ENCODE results near the gene NXN. TPM values are rescaled to one million over a fixed set of nuclear protein-coding genes. Genes with fewer than 3 reads are reported as not detected.
A peak's percentile ranks its signal among the peaks of the same experiment; 100 is the strongest.

NXN gene
- polyA plus RNA-seq, 1 of the 3 experiments (the other 2 are of a cell fraction), result 23.9 TPM

DNA sequence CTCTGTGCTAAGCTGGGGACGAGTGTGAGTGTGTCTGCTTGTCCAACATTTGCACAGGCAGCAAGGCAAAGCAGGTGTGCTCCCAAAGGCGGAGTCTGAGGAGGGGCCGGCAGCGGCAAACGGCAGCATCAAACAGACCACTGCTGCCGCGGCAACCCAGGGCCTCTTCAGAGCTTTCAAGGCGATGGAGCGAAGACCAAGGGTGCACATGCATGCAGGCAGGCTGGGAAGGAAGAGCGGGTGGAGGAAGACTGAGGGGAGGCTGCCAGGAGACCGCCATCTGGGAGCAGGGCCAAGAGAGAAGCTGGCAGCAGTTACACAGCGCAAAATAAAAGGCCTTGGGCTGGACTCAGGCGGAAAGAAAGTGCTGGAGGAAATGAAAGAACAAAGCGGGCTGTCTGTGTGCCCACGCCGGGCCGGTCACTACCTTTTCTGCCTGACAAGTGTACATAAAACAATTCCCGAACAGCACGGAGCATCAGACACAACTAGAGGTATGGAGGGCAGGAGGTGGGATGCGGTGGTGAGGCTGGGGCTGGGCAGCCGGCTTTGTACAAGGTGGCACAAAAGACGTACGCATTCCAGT is 25.9 kb upstream of the NXN start:
- Histone ChIP-seq H3F3A (replicated peaks; ENCODE audit: insufficient read depth) (peaks cover 41% of the 10 kb centered on the region), H3K36me3 (replicated peaks in 1 of 2; ENCODE audit: control insufficient read depth in 1 of 2, insufficient read depth in 2 of 2, low read length in 1 of 2) (peaks cover 36 to 69% of the 10 kb centered on the region in 2 experiments), H4K20me1 (ENCODE audit: insufficient read depth) (peaks cover 58% of the 10 kb centered on the region), H3K9me3 (no peaks in the 10 kb centered on the region), H3K9ac (no peak overlapping the region), H3K4me3 (ENCODE audit: low read depth in 2 of 2, low read length in 1 of 2) (no peak overlapping the region), H3K79me2 (ENCODE audit: insufficient read depth) (no peaks in the 10 kb centered on the region), H3K27me3 (ENCODE audit: insufficient read depth) (no peaks in the 10 kb centered on the region), H3K4me2 (peak overlapping the region; percentile 30; the same call in 1 of the 2 replicates), H3K9me2 (no peaks in the 10 kb centered on the region), H3K4me1 (ENCODE audit: control insufficient read depth in 1 of 2, insufficient read depth in 2 of 2, low read depth in 1 of 2, low read length in 1 of 2) (peaks cover 12 to 43% of the 10 kb centered on the region in 2 experiments; a peak in 3 of 4 replicates), H3K27ac (ENCODE audit: low read depth in 2 of 2, low read length in 1 of 2) (peak overlapping the region in 1 of 2 experiments; percentile 24; a peak in 2 of 4 replicates), H2AFZ (ENCODE audit: low read depth) (no peak overlapping the region)
- TF ChIP-seq NFIC (IDR thresholded peaks at IDR 0.05; ENCODE audit: borderline replicate concordance) (peak; percentile 84), TCF12 (IDR thresholded peaks at IDR 0.05) (peak; percentile 32; the same call in 1 of the 2 replicates), RCOR1 (IDR thresholded peaks at IDR 0.05; ENCODE audit: low read length) (no peak)
- TF ChIP-seq, protein P1, sequence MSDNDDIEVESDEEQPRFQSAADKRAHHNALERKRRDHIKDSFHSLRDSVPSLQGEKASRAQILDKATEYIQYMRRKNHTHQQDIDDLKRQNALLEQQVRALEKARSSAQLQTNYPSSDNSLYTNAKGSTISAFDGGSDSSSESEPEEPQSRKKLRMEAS (IDR thresholded peaks at IDR 0.05; ENCODE audit: low read depth), result 0 out of 2 replicates have a peak, but pooled peaks have one; percentile 38
- CTCF ChIA-PET, result interaction anchor here (1.0 to 4.5 kb wide), 3 partner anchors 9 to 53 kb away, joined by 4 to 30 read pairs (median 7); partner anchors contain the start of gene TIMM22
- 79% methylated on average over 21 of the region's 23 CpGs for WGBS (ENCODE audit: low lambda C conversion rate)
- POLR2A ChIA-PET, result no interaction called here
- DNase-seq, result peak; percentile 44

DNA sequence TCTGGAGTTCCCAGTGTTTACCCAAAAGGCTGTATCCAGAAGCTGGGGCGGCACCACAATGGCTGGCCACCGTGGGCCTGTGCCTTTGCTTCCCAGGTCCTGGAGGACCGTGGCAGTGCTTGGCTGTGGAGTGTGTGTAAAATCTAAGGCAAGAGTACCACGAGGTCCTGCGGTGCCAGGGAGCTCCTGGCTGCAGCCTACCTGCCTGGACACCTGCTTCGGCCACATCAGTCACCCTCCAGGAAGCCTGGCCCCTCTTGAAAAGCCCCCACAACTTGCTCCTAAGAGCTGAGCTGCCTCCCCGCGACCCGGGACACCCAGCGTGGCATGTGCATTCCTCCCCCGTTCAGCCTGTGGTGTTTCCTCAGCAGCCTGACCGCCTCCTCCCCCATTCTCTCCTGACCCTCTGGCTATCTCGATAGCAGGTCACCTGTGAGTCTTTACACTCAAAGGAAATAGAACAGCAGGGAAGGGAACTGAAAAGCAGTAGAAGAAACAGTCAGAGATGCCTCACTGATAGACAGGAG is 25.3 kb upstream of the NXN start:
- H3K4me1 ChIP-seq (ENCODE audit: control insufficient read depth in 1 of 2, insufficient read depth in 2 of 2, low read depth in 1 of 2, low read length in 1 of 2), result peaks cover 12 to 43% of the 10 kb centered on the region in 2 experiments; a peak in 3 of 4 replicates

DNA sequence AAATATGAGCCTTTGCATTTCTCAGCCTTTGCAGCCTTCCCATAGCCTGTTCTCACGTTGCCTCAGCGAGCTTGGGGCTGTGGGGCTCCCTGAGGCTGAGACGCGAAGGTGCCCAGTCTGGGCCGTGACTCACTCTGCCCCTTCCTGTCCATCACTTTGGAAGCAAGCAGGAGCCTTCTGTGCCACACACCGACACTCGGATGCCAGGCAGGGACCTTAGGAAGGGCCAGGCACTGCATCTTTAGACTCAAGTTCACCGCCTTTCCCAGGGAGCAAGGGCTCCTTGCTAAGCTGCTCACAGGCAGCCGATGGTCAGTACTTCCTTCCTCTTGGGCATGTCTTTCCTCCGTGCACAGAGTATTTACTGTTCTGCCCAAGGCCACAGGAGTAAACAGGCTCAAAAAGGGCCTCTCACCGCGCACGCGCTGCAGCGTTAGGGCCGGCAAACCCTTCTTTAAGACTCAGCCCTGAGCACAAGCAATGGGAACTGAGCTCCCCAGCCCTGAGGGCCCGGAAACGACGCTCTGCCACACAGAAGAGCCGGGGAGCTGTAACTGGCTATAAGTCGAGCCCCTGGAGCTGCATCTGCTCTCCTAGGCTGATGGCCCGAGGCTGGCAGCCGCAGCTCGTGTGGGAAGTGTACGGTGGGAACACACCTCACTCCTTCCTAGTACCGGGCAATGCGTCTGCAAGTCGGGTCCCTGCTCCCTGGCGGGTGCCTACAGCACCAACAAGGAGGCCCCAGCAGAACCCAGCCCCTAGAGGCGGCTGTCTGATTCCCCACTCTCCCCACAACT is 24.6 kb upstream of the NXN start:
- Histone ChIP-seq H3K4me3 (ENCODE audit: low read depth in 2 of 2, low read length in 1 of 2) (no peak overlapping the region), H3K36me3 (replicated peaks in 1 of 2; ENCODE audit: control insufficient read depth in 1 of 2, insufficient read depth in 2 of 2, low read length in 1 of 2) (peaks cover 39 to 69% of the 10 kb centered on the region in 2 experiments), H3K27me3 (ENCODE audit: insufficient read depth) (no peaks in the 10 kb centered on the region), H2AFZ (ENCODE audit: low read depth) (no peak overlapping the region), H3K9ac (no peak overlapping the region), H3K9me3 (no peaks in the 10 kb centered on the region), H3K4me1 (ENCODE audit: control insufficient read depth in 1 of 2, insufficient read depth in 2 of 2, low read depth in 1 of 2, low read length in 1 of 2) (peaks cover 12 to 43% of the 10 kb centered on the region in 2 experiments; a peak in 3 of 4 replicates), H3K4me2 (peak overlapping the region; percentile 58; the same call in 1 of the 2 replicates), H4K20me1 (ENCODE audit: insufficient read depth) (peaks cover 65% of the 10 kb centered on the region), H3K79me2 (ENCODE audit: insufficient read depth) (peaks cover 4% of the 10 kb centered on the region; the same call in 1 of the 2 replicates), H3K9me2 (no peaks in the 10 kb centered on the region), H3K27ac (ENCODE audit: low read depth in 2 of 2, low read length in 1 of 2) (peak overlapping the region in 1 of 2 experiments; percentile 84; a peak in 2 of 4 replicates), H3F3A (replicated peaks; ENCODE audit: insufficient read depth) (peaks cover 45% of the 10 kb centered on the region)
- ChIA-PET CTCF (interaction anchor here (1.0 to 4.5 kb wide), 4 partner anchors 8 to 54 kb away, joined by 3 to 30 read pairs (median 6); partner anchors contain the start of gene TIMM22), POLR2A (no interaction called here)
- TF ChIP-seq POLR2AphosphoS5 (IDR thresholded peaks at IDR 0.05; ENCODE audit: low read depth, low read length), result peak; percentile 2; the same call in 1 of the 2 replicates
- TF ChIP-seq ELF1 (IDR thresholded peaks at IDR 0.05), result no peak
- no peak for TF ChIP-seq TCF12 (IDR thresholded peaks at IDR 0.05)
- TF ChIP-seq FOSL2 (IDR thresholded peaks at IDR 0.05; ENCODE audit: borderline replicate concordance, low read depth), result peak; percentile 37; the same call in 1 of the 2 replicates
- no peak for TF ChIP-seq GATA2 (CRISPR knock-in tag; IDR thresholded peaks at IDR 0.05)
- no peak for TF ChIP-seq NFIC (IDR thresholded peaks at IDR 0.05; ENCODE audit: borderline replicate concordance)
- TF ChIP-seq, protein P2, sequence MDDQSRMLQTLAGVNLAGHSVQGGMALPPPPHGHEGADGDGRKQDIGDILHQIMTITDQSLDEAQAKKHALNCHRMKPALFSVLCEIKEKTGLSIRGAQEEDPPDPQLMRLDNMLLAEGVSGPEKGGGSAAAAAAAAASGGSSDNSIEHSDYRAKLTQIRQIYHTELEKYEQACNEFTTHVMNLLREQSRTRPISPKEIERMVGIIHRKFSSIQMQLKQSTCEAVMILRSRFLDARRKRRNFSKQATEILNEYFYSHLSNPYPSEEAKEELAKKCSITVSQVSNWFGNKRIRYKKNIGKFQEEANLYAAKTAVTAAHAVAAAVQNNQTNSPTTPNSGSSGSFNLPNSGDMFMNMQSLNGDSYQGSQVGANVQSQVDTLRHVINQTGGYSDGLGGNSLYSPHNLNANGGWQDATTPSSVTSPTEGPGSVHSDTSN (IDR thresholded peaks at IDR 0.05), result peak; percentile 64
- no peak for TF ChIP-seq RFX5 (IDR thresholded peaks at IDR 0.05; ENCODE audit: low read length)
- no peak for TF ChIP-seq NRF1 (IDR thresholded peaks at IDR 0.05; ENCODE audit: low read depth, low read length)
- TF ChIP-seq EZH2phosphoT487 (IDR thresholded peaks at IDR 0.05; ENCODE audit: borderline replicate concordance, low read depth), result no peak
- no peak for TF ChIP-seq RXRA (IDR thresholded peaks at IDR 0.05; ENCODE audit: borderline replicate concordance, low read depth)
- DNase-seq, result peak; percentile 22
- 82% methylated on average over 11 of the region's 30 CpGs for WGBS (ENCODE audit: low lambda C conversion rate)

More for the DNA sequence above, 25.3 kb upstream of the NXN start:
- Histone ChIP-seq H3K36me3 (replicated peaks in 1 of 2; ENCODE audit: control insufficient read depth in 1 of 2, insufficient read depth in 2 of 2, low read length in 1 of 2) (peaks cover 36 to 67% of the 10 kb centered on the region in 2 experiments), H2AFZ (ENCODE audit: low read depth) (no peak overlapping the region), H3K9me2 (no peaks in the 10 kb centered on the region), H3K9ac (no peak overlapping the region), H3K27me3 (ENCODE audit: insufficient read depth) (no peaks in the 10 kb centered on the region), H3K9me3 (no peaks in the 10 kb centered on the region), H3K4me3 (ENCODE audit: low read depth in 2 of 2, low read length in 1 of 2) (no peak overlapping the region), H3K27ac (ENCODE audit: low read depth in 2 of 2, low read length in 1 of 2) (peak overlapping the region in 1 of 2 experiments; percentile 7; a peak in 1 of 4 replicates), H3K79me2 (ENCODE audit: insufficient read depth) (no peaks in the 10 kb centered on the region), H3F3A (replicated peaks; ENCODE audit: insufficient read depth) (peaks cover 41% of the 10 kb centered on the region), H4K20me1 (ENCODE audit: insufficient read depth) (peaks cover 61% of the 10 kb centered on the region), H3K4me2 (no peak overlapping the region; the same call in 1 of the 2 replicates)
- DNase-seq, result peak; percentile 19
- 50% methylated on average over 2 of the region's 13 CpGs for WGBS (ENCODE audit: low lambda C conversion rate)
- ChIA-PET CTCF (interaction anchor here (1.0 to 4.5 kb wide), 3 partner anchors 9 to 53 kb away, joined by 4 to 30 read pairs (median 7); partner anchors contain the start of gene TIMM22), POLR2A (no interaction called here)
- TF ChIP-seq FOXJ3 (CRISPR knock-in tag; IDR thresholded peaks at IDR 0.05) (no peak), TEAD4 (IDR thresholded peaks at IDR 0.05; ENCODE audit: borderline replicate concordance, insufficient read depth) (no peak), NRF1 (IDR thresholded peaks at IDR 0.05; ENCODE audit: low read depth, low read length) (no peak), RCOR1 (IDR thresholded peaks at IDR 0.05; ENCODE audit: low read length) (no peak), NFIC (IDR thresholded peaks at IDR 0.05; ENCODE audit: borderline replicate concordance) (no peak), TAF1 (IDR thresholded peaks at IDR 0.05; ENCODE audit: borderline replicate concordance, low read depth, low read length) (no peak)
